Measurements from ENCODE around the gene TGM3.

The TGM3 gene

DNA sequence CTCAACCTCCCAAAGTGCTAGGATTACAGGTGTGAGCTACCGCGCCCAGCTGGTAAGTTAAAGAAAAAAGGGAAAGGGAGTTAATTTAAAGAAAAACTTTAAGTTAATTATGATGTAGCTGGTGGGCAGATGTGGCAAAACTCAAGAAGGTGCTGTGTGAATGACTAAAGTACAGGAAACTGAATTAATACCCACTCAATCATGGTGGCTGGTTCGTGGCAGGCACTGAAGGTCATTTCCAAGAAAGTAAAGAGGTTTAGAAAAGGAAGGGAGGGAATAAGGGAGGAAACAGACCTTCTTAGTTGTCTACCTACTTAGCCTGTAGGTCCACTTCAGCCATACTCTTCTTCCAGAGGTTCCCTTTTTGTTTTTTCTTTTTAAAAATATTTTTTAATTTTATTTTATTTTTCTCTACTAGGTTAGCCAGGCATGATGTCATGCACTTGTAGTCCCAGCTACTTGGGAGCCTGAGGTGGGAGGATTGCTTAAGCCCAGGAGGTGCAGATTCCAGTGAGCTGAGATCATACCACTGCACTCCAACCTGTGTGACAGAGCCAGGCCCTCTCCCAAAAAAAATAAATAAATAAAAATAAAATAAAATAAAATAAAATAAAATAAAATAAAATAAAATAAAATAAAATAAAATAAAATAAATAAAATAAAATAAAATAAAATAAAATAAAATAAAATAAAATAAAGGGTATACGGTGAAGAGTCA is 11.9 kb upstream of the TGM3 start:
- no peak for DNase-seq

- DNase-seq: no peak
These were observed 10.6 kb upstream of the TGM3 start for GRCh38 chr20:2285193-2285592.

GRCh38 chr20:2285613-2286012 is 10.2 kb upstream of the TGM3 start:
- no peak for DNase-seq

- DNase-seq: no peak
These were observed 8.3 kb upstream of the TGM3 start for GRCh38 chr20:2287504-2287903.

DNA sequence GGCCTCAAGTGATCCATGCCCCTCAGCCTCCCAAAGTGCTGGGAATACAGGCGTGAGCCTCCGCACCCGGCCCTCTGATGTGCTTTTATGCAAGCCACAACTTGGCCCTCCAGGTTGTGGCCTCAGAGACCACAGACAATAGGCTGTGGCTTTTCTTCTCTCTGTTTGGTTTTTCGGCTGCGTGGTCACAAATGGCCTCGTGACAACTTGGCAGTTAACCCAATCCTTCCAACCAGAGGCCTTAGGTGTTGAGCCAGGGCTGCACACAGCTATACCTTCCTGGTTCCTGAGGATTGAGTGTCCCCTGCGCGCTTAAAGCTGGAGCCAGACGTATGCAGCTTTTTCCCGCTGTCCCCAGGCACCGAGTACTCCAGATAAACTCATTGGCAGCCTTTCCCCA is 6.3 kb upstream of the TGM3 start:
- no peak for DNase-seq

GRCh38 chr20:2290486-2290885 is 5.3 kb upstream of the TGM3 start:
- DNase-seq: no peak

DNA sequence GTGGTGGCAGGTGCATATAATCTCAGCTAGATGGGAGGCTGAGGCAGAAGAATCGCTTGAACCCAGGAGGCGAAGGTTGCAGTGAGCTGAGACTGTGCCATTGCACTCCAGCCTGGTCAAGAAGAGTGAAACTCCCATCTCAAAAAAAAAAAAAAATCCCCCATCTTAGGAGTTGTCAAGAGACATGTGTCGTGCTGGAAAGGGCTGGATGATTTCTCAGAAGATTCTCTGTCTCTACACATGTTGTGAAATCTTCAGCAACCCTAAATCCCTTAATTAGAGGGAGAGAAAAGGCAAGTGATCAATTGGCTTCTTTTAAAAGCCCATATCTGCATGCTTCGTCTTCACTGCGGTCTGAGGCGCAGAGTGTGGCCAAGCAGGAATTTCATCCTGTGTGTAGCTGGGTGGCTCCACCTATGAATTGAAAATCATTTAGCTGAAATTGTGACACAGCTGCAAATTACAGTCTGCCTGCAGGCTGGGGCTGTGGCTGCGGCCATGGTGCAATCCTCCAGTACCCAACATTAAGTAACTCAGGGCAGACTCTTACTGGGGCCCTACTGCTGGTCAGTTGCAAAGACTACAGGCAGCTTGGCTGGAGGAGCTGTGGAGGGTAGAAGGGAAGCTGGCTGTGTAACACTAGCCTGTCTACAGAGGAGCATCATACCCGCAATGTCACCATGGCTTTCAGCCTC is 3.2 kb upstream of the TGM3 start:
- no peak for DNase-seq

DNA sequence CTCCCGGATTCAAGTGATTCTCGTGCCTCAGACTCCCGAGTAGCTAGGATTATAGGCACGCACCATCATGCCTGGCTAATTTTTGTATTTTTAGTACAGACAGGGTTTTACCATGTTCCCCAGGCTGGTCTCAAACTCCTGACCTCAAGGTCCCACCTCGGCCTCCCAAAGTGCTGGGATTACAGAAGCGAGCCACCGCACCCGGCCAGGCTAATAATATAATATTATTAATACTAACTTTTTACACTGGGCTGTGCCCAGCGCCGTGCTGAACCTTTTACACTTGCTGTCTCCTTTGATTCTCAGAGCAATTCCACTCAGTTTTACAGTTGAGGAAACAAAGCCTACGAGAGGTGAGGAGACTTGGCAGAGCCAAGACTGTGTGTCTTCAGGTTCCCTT is 2.3 kb upstream of the TGM3 start:
- DNase-seq: no peak

GRCh38 chr20:2293971-2294370 is 1.8 kb upstream of the TGM3 start:
- DNase-seq: no peak

GRCh38 chr20:2295286-2295685 is 515 bp upstream of the TGM3 start:
- DNase-seq: no peak

DNA sequence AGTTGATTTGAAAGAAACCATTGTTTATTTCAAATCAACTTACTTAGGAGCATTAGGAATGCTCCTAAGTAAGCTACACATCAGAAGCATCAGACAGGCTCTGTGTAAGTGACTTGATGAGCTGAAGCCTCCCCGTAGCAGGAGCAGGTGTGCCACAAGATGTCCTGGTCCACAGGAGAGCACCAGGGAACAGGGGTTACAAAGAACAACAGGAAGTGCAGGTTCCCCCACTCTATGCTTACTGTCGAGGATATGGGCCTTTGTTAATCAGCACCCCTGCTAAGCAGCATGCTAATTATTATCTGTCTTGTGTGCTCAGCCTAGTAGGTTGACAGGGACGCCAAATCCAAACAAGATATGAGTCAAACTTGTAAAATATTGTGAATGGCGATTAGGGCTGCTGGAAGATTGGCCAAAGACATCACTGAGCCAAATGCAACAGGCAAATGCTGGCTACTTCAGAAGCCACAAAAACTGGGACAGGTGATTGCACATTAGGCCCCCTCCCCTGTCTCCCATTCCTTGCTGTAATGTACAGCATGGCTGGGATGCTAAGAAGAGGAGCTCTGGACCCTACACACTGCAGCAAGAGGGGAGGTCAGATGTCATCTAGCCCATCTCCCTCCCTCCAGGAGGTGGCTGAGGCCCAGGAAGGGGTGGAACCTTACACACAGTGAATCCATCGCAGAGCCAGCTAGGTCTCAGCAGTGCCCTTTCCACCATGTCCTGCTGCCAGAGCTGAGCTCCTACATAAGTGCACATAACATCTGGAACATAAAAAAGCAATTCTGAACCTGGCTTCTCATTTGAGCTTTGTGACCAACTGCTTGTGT is 939 bp downstream of the TGM3 start:
- DNase-seq: no peak

DNA sequence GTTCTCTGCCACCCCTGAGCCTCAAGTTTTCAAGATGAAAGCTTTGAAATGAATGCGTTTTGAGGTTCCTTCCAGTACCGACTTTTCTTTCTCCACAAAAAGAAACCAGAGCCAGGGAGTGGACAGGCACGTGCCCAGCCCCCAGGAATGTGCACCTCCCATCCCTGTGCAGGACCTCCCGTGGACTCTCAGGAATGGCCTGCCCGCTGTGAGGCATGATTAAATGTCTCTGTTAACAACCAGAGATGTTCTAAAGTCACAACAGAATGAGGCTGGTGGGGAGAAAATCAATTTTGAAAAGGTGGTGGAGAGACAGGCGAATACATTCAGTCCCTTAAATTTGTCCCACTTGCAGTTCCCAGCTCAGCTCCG is 1.5 kb downstream of the TGM3 start:
- DNase-seq: no peak

DNA sequence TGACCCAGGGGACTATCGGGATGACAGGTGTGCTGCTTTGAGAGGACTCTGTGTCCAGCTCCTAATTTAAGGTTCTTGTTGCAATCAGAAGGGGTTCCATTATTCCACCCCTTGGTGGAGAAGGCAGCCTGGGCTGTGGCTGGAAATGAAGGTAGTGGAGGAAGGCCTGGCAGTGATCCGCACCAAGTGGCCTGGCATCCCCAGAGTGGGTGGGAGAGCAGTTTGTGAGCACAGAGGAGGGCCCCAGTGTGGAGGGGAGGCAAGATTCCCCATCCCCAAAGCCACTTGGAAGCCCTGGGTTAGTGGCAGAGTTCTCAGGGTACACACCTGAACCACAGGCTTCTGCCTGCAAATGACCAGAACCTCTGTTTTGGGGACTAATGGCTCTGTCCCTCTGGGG is 2.3 kb downstream of the TGM3 start:
- DNase-seq: no peak

- no peak for DNase-seq
These were observed 2.9 kb downstream of the TGM3 start for GRCh38 chr20:2298701-2299100.

GRCh38 chr20:2299301-2299700 is 3.5 kb downstream of the TGM3 start:
- DNase-seq: no peak

- DNase-seq: no peak
These were observed 4.2 kb downstream of the TGM3 start for GRCh38 chr20:2300002-2300401.

DNA sequence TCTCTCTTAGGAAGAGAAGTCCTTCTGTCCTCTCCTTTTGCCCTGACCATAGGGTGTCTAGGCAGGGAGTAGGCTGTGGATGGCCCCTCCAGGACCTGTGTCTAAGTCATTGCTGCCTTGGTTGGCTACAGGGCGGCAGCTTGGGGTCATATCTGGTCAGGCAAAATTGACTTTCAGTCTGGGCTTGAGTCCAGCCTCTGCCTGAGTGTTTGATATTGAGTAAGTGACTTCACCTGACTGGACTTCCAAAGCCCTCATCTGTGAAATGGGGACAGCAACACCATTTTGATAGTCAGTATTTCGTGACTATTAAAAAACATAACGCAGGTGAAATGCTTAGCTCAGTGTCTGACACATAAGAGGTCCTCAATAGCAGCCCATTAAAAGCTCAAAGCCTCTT is 4.6 kb downstream of the TGM3 start:
- no peak for DNase-seq

- peak; percentile 10 for DNase-seq
These were observed 5.4 kb downstream of the TGM3 start for GRCh38 chr20:2301164-2301622.

- DNase-seq: no peak
These were observed 6.7 kb downstream of the TGM3 start for GRCh38 chr20:2302384-2303060.

- no peak for DNase-seq
These were observed 7.9 kb downstream of the TGM3 start for GRCh38 chr20:2303673-2304072.

- DNase-seq: no peak
These were observed 8.4 kb downstream of the TGM3 start for GRCh38 chr20:2304180-2304579.

DNA sequence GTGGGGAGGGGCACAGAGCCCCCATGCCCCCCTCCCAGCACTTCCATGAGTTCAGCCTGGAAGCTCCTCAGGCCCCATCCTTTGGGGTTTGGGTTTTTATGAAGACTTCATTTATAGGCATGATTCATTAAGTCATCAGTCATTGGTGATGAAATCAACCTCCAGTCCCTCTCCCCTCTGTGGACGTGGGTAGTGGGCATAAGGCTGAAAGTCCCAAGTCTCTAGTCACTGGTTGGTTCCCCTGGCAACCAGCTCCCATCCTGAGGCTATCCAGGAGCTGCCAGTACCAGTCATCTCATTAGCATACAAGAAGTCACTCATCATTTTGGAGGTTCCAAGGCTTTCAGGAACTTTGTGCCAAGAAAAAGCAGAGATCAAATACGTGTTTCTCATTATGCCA is 9.2 kb downstream of the TGM3 start:
- DNase-seq: no peak

- no peak for DNase-seq
These were observed 9.7 kb downstream of the TGM3 start for GRCh38 chr20:2305479-2305878.

Data from fibroblast of skin of abdomen (primary cell).